Measurements from ENCODE around the gene UPF2. TPM values are rescaled to one million over a fixed set of nuclear protein-coding genes. Genes with fewer than 3 reads are reported as not detected.
"Not testable (repeated sequence)": the region's sequence is repeated elsewhere in the genome, so short reads cannot be mapped to it uniquely, and the experiment has no call there.

The UPF2 gene
- total RNA-seq, 1 experiment from 2014 or later, result 18.7 TPM

- no peak for DNase-seq (ENCODE audit: low spot score)
Observed at GRCh38 chr10:11908536-11908935, 134.1 kb downstream of the UPF2 start.

- DNase-seq (ENCODE audit: low spot score), result no peak
Observed at GRCh38 chr10:11907914-11908313, 134.7 kb downstream of the UPF2 start.

GRCh38 chr10:11906714-11907113 lies 135.9 kb downstream of the UPF2 start:
- DNase-seq (ENCODE audit: low spot score), result no peak

- DNase-seq (ENCODE audit: low spot score), result no peak
Observed at GRCh38 chr10:11902646-11903045, 140.0 kb downstream of the UPF2 start.

GRCh38 chr10:11901833-11902475 lies 140.7 kb downstream of the UPF2 start:
- DNase-seq (ENCODE audit: low spot score), result no peak

GRCh38 chr10:11901454-11901832 lies 141.2 kb downstream of the UPF2 start:
- no peak for DNase-seq (ENCODE audit: low spot score)

GRCh38 chr10:11901036-11901301 lies 141.6 kb downstream of the UPF2 start:
- no peak for DNase-seq (ENCODE audit: low spot score)

GRCh38 chr10:11899067-11899876 lies 143.3 kb downstream of the UPF2 start:
- DNase-seq (ENCODE audit: low spot score), result no peak

GRCh38 chr10:11898372-11899066 lies 144.1 kb downstream of the UPF2 start:
- peak; percentile 85 for DNase-seq (ENCODE audit: low spot score)

- DNase-seq (ENCODE audit: low spot score), result no peak
Observed at GRCh38 chr10:11898033-11898371, 144.6 kb downstream of the UPF2 start.

GRCh38 chr10:11896549-11897200 lies 145.9 kb downstream of the UPF2 start:
- no peak for DNase-seq (ENCODE audit: low spot score)

- DNase-seq (ENCODE audit: low spot score), result no peak
Observed at GRCh38 chr10:11895598-11895997, 147.0 kb downstream of the UPF2 start.

- no peak for DNase-seq (ENCODE audit: low spot score)
Observed at GRCh38 chr10:11895108-11895466, 147.5 kb downstream of the UPF2 start.

- no peak for DNase-seq (ENCODE audit: low spot score)
Observed at GRCh38 chr10:11894381-11895107, 148.1 kb downstream of the UPF2 start.

- DNase-seq (ENCODE audit: low spot score), result no peak
Observed at GRCh38 chr10:11893749-11894278, 148.8 kb downstream of the UPF2 start.

GRCh38 chr10:11891776-11892486 lies 150.7 kb downstream of the UPF2 start:
- DNase-seq (ENCODE audit: low spot score), result no peak

- DNase-seq (ENCODE audit: low spot score), result not testable (repeated sequence)
Observed at GRCh38 chr10:11889263-11889662, 153.3 kb downstream of the UPF2 start.

GRCh38 chr10:11887381-11888227 lies 155.0 kb downstream of the UPF2 start:
- no peak for DNase-seq (ENCODE audit: low spot score)

GRCh38 chr10:11886851-11887250 lies 155.8 kb downstream of the UPF2 start:
- DNase-seq (ENCODE audit: low spot score), result peak; percentile 48

- DNase-seq (ENCODE audit: low spot score), result no peak
Observed at GRCh38 chr10:11886138-11886474, 156.5 kb downstream of the UPF2 start.

Data from A172 (cell line).